DMS53 (cell line): ENCODE measurements around the gene AGRN.
"Not testable (repeated sequence)": the region's sequence is repeated elsewhere in the genome, so short reads cannot be mapped to it uniquely, and the experiment has no call there.

Experiments
- DNase-seq: peaks from one replicate; lab custom pipeline; 2025; lab: John Stamatoyannopoulos, UW

AGRN gene

DNA sequence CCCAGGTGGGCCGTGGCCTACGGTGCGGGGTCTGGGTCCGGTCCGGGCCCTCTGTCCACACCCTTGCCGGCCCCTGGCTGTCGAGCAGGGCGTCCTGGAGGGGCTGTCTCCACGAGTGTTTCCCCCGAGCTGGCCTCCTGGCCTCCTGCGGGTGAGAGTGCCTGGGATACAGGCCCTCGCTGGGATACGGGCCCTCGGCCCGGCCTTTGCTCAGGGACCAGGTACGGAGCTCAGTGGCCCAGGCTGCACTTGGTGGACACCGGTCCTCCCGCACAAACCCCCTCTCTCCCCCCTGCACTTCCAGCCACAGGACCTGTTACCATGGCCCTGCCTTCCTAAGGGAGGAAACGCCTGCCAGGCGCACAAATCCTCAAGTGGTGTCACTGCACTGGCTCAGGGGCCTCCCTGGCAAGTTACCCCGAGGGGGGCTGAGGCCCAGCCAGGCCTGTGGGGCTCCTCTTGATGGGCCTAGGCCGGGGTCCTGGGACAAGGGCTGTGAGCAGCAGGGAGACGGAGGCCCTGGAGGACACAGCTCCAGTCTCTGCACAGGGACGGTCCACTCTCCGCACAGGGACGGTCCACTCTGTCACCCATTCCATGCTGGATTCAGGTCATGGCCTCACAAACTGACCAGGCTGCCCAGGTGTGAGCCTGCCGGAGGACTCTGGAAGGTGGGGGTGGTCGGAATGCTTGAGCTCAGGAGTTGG, 72.4 kb downstream of the AGRN start:
- no peak for DNase-seq

DNA sequence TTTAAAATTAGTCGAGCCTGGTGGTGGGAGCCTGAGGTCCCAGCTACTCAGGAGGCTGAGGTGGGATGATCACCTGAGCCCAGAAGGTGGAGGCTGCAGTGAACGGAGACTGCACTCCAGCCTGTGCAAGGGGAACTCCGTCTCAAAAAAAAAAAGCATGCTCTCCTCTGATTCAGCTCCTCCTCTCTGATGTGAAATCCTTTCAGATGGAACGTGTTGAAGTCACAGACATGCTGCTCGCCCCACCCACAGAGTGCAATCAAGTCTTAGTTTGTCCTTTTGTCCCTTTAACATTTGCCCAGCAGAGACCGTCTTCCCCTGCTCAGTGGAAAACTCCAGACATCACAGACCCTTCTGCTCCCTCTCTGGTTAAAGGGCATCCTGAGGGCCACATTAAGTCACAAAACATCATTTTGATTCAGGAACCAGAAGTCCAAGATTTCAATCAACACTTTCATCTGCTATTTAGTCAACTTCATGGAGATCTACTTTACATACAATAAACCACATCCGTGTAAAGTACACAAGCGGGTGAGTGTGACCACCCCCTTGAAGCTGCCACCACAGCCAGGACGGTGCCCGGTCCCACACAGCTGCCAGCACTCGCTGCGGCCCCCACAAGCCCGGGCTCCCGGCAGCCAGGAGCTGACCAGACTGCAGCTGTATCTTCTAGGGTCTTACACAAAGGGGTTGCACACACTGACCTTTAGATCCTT, 73.1 kb downstream of the AGRN start:
- DNase-seq = no peak

DNA sequence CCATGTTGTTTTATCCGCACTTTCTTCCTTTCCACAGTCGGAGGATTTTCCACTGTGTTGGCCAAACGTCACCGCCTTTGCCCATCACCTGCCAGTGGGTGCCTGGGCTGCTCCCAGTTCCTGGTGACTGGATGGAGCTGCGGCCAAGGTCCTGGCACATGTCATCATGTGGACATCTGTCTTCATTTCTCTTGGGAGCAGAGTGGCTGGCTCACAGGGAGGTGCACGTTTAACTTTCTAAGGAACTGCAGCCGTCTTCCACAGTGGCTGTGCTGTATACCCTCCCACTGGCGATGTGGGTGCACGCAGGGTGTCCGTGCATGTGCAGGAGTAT, 73.7 kb downstream of the AGRN start:
- no peak for DNase-seq

DNA sequence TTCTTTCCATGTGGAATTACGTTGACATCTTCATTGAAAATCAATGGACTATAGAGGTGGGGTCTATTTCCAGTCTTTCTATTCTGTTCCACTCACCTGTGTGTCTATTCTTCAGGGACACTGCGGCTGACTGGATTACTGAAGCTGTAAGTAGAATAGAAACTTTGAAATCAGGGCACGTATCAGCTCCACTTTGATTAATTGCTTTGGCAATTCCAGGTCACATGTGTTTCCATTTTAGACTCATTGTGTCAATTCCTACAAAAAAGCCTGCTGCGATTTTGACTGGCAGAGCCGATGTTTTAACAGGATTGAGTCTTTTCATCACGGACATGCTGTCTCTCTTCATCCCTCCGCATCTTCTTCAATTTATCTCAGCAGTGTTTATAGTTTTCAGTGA, 75.1 kb downstream of the AGRN start:
- DNase-seq = no peak

DNA sequence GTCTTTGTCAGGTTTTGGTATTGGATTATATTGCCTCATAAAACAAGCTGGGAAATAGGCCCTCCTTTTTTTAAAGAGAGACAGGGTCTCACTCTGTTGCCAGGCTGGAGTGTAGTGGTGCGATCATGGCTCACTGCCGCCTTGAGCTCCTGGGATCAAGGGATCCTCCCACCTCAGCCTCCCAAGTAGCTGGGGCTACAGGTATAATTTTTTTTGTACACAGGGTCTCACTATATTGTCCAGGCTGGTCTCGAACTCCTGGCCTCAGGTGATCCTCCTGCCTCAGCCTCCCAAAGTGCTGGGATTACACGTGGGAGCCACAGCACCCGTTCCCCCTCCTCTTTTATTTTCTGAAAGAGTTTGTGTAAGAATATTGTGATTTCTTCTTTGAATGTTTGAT, 76.2 kb downstream of the AGRN start:
- not testable (repeated sequence) for DNase-seq

DNA sequence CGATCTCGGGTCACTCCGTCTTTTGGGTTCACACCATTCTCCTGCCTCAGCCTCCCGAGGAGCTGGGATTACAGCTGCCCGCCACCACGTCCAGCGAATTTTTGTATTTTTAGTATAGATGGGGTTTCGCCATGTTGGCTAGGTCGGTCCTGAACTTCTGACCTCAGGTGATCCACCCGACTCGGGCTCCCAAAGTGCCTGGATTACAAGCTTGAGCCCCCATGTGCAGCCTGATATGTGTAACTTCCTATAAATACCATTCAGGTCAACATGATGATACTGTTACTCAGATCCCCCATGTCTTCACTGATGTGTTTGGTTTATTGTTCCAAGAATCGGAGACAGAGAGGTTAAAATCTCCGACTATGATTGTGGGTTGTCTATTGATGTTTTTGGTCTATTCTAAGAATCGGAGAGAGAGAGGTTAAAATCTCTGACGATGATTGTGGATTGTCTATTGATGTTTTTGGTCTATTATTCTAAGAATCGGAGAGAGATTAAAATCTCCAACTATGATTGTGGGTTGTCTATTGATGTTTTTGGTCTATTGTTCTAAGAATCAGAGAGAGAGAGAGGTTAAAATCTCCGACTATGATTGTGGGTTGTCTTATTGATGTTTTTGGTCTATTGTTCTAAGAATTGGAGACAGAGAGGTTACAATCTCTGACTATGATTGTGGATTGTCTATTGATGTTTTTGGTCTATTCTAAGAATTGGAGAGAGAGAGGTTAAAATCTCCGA, 78.9 kb downstream of the AGRN start:
- DNase-seq = no peak

DNA sequence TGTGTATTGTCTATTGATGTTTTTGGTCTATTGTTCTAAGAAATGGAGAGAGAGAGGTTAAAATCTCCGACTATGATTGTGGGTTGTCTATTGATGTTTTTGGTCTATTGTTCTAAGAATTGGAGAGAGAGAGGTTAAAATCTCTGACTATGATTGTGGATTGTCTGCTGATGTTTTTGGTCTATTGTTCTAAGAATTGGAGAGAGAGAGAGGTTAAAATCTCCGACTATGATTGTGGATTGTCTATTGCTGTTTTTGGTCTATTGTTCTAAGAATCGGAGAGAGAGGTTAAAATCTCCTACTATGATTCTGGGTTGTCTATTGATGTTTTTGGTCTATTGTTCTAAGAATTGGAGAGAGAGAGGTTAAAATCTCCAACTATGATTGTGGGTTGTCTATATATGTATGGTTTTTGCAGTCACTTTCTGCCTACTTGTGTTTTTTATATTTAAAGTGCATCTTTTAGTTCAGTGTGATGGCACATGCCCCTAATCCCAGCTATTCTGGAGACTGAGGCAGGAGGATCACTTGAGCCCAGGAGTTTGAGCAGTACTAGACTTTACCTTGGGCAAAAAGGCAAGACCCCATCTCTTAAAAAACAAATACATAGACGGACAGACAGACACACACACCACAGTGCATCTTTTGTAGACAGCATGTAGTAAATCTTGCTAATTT, 79.7 kb downstream of the AGRN start:
- DNase-seq = no peak

DNA sequence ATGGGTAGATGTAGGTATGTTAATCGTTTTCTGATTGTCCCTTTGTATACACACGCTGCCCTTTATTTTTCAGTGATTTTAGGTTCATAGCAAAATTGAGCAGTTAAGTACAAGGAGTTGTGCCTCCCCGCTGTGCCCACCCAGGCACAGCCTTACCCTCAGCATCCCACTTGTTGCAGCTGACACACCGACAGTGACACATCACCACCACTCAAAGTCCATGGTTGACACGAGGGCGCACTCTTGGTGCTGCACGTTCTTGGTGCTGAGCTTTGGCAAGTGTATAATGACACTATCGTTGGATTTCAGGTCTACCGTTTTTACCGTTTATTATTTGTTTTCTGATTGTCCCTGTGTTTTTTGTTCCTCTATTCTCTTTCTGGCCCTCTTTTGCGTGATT, 80.4 kb downstream of the AGRN start:
- no peak for DNase-seq

DNA sequence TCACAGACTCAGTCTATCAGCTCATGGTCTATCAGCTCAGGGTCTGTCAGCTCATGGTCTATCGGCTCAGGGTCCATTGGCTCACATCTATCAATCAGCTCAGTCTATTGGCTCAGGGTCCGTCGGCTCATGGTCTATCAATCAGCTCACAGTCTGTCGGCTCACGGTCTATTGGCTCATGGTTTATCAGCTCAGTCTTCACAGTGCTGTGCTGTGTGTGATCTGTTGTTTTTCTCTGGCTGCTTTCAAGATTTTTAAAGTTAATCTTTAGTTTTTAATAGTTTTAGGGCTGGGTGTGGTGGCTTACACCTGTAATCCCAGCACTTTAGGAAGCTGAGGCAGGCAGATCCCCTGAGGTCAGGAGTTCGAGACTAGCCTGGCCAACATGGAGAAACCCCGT, 81.6 kb downstream of the AGRN start:
- DNase-seq = no peak

DNA sequence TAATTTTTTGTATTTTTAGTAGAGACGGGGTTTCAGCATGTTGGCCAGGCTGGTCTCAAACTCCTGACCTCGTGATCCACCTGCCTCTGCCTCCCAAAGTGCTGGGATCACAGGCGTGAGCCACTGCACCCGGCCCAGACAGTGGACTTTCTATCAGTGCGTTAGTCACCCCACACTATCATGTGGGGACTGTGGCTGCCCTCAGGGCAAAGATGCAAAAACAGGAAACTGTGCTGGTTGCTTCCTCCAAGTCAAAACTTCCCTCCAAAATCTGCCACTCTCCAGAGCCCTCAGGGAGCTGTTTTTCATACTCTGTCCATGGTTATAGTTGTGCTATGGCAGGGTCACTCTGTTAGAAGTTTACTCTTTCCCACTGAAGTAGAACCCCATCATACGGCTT, 84.2 kb downstream of the AGRN start:
- not testable (repeated sequence) for DNase-seq
